ENCODE results near the gene MMP14.

The MMP14 gene

GRCh38 chr14:22861651-22862050 lies 25.3 kb downstream of the MMP14 start:
- DNase-seq (ENCODE audit: low read depth in 2 of 2): no peak

DNA sequence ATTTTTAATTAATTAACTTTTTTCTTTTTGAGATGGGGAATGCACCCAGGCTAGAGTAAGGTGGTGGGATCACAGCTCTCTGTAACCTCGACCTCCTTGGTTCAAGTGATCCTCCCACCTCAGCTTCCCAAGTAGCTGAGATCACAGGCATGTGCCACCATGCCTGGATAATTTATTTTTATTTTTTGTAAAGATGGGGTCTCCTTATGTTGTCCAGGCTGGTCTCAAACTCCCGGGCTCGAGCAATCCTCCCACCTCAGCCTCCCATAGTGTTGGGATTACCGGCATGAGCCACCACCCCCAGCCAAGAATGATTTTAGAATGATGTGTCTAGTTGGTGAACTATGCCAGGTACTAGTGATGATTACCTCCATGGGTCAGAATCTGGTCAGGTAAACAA lies 28.6 kb downstream of the MMP14 start:
- DNase-seq (ENCODE audit: low read depth in 2 of 2): no peak

GRCh38 chr14:22865424-22866405 lies 29.3 kb downstream of the MMP14 start:
- DNase-seq (ENCODE audit: low read depth in 2 of 2): no peak

- DNase-seq (ENCODE audit: low read depth in 2 of 2): no peak
These were observed 30.5 kb downstream of the MMP14 start for GRCh38 chr14:22866874-22867273.

- no peak for DNase-seq (ENCODE audit: low read depth in 2 of 2)
These were observed 34.4 kb downstream of the MMP14 start for GRCh38 chr14:22870811-22871223.

- peak; percentile 43 to 76 for DNase-seq (ENCODE audit: low read depth in 2 of 2)
These were observed 35.0 kb downstream of the MMP14 start, which contains the start of gene LRP10 for GRCh38 chr14:22871224-22872032. Gene LRP10 (plus strand): TSS chr14:22871740. CDS start chr14:22872304, 564 bp downstream.

GRCh38 chr14:22872033-22872832 lies 35.8 kb downstream of the MMP14 start:
- peak; percentile 45 to 77 for DNase-seq (ENCODE audit: low read depth in 2 of 2)

- DNase-seq (ENCODE audit: low read depth in 2 of 2): no peak
These were observed 36.6 kb downstream of the MMP14 start for GRCh38 chr14:22872833-22873520.

DNA sequence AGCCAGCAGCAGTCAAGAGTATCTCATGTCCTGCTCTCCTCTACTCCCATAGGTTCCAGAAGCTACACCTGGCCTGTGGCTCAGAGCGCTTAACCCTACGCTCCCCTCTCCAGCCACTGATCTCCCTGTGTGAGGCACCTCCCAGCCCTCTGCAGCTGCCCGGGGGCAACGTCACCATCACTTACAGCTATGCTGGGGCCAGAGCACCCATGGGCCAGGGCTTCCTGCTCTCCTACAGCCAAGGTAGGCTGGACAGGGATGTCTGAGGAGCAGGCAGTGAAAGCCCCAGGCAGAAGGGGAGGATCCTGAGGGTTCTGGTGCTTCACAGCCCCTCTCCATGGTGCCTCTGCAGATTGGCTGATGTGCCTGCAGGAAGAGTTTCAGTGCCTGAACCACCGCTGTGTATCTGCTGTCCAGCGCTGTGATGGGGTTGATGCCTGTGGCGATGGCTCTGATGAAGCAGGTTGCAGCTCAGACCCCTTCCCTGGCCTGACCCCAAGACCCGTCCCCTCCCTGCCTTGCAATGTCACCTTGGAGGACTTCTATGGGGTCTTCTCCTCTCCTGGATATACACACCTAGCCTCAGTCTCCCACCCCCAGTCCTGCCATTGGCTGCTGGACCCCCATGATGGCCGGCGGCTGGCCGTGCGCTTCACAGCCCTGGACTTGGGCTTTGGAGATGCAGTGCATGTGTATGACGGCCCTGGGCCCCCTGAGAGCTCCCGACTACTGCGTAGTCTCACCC lies 38.8 kb downstream of the MMP14 start:
- DNase-seq (ENCODE audit: low read depth in 2 of 2): no peak

DNA sequence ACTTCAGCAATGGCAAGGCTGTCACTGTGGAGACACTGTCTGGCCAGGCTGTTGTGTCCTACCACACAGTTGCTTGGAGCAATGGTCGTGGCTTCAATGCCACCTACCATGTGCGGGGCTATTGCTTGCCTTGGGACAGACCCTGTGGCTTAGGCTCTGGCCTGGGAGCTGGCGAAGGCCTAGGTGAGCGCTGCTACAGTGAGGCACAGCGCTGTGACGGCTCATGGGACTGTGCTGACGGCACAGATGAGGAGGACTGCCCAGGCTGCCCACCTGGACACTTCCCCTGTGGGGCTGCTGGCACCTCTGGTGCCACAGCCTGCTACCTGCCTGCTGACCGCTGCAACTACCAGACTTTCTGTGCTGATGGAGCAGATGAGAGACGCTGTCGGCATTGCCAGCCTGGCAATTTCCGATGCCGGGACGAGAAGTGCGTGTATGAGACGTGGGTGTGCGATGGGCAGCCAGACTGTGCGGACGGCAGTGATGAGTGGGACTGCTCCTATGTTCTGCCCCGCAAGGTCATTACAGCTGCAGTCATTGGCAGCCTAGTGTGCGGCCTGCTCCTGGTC lies 39.4 kb downstream of the MMP14 start:
- no peak for DNase-seq (ENCODE audit: low read depth in 2 of 2)

- no peak for DNase-seq (ENCODE audit: low read depth in 2 of 2)
These were observed 40.7 kb downstream of the MMP14 start for GRCh38 chr14:22877000-22877501.

- no peak for DNase-seq (ENCODE audit: low read depth in 2 of 2)
These were observed 42.2 kb downstream of the MMP14 start for GRCh38 chr14:22878271-22879246.

DNA sequence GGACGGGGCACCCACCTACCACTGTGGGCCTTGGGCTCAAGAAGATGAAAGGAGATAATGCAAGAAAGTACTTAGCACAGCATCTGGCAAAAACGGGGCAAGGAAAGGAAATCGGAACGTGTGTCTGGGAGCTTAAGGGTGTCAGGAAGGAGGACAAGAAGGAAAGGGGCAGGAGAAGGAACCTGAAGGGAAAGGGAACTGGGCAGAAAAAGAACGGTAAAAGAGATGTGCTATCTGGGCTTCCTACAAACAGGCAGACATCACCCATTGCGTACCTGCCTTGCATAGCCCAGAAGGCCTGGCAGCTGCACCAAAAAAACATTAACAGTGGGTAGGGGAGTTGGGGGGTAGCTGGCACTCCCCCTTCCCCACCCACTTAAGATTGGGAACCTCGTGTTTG lies 45.7 kb downstream of the MMP14 start:
- no peak for DNase-seq (ENCODE audit: low read depth in 2 of 2)

DNA sequence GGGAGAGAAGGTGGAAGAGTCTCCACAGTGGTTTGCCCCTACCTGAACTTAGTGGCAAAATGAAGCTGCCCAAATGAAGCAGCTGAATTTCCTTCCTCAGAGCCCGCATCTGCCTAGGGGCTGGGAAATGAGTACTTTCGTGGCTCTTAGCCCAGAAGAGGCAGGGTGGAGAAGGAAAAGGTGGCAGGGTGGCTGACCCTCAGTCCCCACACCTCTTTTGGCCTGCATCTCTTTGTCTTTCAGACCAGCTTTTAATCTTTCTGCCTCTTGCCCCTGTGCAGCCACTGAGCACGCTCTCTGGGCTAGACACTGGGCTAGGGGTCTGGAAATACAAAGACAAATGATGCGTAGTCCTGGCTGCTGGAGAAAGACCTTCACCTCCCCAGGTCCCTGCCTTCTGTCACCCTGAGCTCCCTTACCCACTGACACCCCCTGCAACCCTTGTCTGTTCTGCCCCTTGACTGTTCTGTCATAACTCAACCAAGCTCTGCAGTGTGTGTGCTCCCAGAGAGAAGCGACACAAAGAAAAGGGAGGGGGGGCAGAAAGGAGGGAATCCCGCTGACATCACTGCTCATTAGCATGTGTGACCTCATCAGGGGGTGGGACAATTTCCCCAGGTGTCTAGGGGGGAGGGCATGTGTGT lies 46.3 kb downstream of the MMP14 start:
- DNase-seq (ENCODE audit: low read depth in 2 of 2): no peak

DNA sequence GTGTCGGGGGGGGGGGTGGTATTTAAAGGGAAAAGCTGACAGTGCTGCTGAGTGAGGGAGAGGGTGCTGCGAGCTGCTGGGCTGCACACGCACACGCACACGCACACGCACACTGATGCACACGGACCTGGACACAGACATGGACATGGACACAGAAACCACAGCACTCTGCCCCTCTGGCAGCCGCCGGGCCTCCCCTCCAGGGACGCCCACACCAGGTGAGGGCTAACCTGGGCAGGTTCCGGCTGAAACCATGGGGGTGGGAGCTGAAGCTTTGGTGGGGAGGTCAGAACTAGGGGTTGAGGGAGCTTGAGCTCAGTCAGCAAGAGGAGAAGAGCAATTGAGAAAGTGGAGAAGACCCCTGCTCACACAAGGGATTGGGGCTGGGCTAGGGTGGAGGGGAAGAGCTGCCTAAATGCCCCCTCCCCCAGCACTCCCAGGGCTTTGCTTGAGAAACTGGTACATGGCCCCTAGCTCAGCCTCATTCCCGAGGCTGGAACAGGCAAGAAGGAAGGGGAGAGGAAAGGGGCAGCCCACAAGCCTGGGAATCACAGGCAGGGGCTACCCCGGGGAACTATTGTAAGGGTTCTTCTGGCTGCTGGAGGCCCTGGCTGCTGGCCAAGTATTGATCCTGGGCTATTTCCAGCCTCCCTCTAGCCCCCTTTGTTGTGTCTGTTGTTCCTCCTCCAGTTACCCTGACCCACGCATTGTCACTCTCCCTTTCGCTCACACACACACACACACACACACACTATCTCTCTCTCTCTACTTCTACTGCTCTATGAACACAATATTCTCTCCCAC lies 47.0 kb downstream of the MMP14 start, which contains the start of gene REM2:
Gene REM2, plus strand, starts transcription at position 50 of the 804 bp plus-strand sequence. Its CDS starts 66 bp downstream, at position 116.
- no peak for DNase-seq (ENCODE audit: low read depth in 2 of 2)

DNA sequence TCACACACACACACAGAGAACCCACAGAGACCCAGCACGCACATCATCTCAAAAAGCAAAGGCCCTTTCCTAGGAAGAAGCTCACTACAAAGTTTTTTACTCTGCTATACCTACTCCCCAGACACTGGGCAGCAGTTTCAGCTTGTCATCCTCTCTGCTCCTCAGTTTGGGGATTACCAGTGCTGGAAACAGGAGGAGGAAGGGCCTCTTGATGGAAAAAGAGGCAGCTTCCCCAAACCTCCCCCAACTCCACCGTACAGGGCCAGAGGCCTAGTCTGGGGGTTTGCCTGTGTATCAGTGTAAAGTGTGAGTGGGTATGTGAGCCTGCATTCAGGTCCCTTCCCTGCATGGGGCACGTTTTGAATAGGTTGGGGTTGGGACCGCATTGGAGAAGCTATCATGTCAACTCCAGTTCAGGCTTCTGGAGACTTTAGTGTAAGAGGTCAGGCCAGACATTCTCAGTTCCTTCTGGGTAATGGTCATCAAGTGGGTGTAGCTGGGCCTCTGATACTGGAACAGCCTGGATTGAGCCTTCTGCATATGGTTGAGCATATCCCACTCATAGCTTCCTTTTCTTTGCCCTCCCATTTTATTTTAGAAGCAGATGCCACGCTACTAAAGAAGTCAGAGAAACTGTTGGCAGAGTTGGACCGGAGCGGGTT lies 47.8 kb downstream of the MMP14 start:
- DNase-seq (ENCODE audit: low read depth in 2 of 2): no peak
